HG03060 (cell line): ENCODE results near the gene UGT1A6.

Source experiments
- ATAC-seq: cut with Tn5 transposase; IDR thresholded peaks from one replicate; pipeline ENCODE4 v1.9.1; 2021; ENCODE audit warnings: low read depth, moderate number of reproducible peaks; ENCODE audit not compliant: unreplicated experiment

The UGT1A6 gene

DNA sequence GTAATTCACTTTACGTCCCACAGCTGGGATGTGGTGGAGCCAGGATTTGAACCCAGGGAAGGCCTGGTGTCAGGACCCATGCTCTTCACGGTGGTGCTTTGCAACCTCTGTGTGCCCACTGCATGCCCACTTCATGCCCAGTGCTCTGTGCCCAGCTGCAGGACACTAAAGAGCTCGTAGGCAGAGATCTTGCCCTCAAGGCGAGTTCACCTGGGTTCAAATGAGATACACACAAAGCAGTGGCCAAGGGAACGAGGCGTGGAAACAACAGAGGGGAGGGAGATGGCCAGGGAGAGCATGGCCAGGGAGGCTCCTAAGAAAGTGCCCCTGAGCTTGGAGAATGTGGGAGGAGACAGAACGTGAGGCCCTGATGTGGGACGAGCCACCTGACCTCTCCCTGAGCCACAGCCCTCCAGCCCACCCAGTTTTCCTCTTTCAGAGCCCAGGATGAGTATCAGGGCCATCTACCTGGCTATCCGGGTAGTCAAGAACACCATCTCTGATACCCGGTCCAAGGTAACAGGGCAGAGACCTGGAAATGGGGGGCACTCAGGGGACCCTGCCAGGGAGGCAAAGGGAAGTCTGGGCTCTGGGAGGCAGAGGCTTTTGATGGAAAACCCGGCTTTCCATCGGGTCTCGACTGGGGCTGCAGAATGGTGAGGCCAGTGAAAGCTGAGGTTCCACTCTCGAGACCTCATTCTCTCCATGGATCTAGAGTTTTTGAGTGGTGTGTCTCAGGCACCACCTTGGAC is 105.8 kb downstream of the UGT1A6 start:
- no peak for ATAC-seq

- ATAC-seq = no peak
Measured at GRCh38 chr2:233799087-233799665, 106.5 kb downstream of the UGT1A6 start.

- no peak for ATAC-seq
Measured at GRCh38 chr2:233799716-233800115, 107.0 kb downstream of the UGT1A6 start.

DNA sequence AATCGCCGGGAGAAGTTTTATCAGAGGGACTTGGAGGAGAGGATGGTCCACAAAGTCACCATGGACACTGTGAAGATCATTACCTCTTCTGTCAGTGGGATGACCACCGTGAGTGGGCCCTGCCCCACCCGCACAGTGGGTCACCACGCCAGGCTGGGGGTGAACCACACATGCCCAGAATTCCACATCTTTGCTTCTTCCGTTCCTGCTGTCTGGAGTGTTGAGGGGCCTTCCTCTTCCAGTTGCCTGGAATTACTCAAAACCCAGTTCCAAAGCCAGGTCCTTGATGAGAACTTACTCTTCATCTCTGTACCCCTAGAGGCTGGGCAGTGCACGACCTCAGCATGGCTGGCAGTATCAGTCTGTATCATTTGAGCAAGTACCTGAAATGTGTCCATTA is 107.5 kb downstream of the UGT1A6 start:
- no peak for ATAC-seq

DNA sequence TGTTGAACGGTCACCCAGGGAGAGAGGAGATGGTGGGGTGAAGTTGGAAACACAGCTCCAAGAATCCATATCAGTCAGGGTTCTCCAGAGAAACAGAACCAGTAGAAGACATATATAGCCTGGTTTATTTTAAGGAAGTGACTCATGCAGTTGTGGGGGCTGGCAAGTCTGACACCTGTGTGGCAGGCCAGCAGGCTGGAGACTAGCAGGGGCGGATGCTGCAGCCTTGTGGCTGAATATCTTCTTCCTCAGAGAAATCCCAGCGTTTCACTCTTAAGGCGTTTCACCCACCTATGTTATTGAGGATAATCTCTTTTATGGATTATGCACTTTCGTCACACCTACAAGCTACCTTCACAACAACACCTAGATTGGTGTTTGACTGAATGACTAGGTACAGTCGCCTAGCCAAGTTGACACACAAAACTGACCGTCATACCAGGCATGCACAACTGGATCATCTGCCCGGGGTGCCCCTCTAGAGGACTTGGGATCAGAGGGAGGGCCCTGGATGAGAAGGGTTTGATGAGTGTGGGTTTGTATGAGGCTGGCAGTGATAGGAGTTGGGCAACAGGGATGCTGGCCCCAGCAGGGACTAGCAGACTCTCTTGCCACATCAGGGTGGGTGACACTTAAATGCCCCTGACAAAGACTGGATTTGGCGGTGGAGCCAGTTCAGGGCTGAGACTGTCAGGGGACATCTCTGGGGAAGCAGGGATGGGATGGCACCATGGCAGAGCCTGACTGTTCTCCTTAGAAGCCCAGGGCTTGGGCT is 108.9 kb downstream of the UGT1A6 start:
- no peak for ATAC-seq

GRCh38 chr2:233802132-233802815 is 109.6 kb downstream of the UGT1A6 start:
- no peak for ATAC-seq

- no peak for ATAC-seq
Measured at GRCh38 chr2:233803292-233803911, 110.7 kb downstream of the UGT1A6 start.

DNA sequence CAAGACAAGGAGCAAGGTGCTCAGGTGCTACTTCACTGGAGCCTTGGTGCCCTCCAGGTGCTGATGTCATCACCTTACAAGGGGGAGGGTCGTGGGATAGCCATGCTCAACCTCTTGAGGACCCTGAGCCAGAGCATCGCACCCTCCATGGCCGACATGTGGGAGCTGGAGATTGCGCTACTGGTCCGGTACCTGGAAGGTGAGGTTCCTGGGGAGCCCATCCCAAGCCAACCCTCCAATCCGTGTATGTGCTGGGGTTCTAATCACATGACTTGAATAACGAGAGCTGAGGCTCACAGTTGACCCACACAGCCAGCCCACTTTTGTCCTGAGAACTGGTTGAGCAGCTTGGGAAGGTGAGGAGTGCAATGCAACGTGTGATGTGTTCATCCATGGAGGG is 111.3 kb downstream of the UGT1A6 start:
- no peak for ATAC-seq

DNA sequence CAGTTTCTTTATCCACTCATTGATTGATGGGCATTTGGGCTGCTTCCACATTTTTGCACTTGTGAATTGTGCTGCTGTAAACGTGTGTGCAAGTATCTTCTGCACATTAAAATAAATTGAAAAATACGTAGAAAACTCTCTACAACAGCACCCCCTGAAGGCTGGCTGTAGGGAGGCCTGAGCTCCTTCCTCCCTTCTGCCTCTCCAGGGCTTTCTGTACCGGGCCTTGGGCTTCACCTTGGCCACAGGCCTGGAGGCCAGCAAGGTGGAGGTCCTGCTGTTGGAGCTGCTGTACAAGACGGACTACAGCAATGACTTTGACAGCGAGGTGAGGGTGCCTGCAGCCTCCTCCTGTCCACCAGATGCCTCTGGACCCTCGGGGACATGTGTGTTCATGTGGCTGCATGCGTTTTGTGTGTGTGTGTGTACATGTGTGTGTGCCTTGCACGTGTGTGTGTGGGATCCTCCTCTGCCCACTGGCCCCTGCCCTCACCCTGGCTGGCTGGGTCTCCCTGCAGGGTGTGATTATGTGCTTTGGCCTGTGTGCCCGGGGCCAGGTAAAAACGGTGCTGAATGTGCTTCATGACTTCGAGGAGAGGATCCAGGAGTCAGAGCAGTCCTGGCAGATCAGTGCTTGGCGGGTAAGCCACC is 114.7 kb downstream of the UGT1A6 start:
- ATAC-seq = no peak

DNA sequence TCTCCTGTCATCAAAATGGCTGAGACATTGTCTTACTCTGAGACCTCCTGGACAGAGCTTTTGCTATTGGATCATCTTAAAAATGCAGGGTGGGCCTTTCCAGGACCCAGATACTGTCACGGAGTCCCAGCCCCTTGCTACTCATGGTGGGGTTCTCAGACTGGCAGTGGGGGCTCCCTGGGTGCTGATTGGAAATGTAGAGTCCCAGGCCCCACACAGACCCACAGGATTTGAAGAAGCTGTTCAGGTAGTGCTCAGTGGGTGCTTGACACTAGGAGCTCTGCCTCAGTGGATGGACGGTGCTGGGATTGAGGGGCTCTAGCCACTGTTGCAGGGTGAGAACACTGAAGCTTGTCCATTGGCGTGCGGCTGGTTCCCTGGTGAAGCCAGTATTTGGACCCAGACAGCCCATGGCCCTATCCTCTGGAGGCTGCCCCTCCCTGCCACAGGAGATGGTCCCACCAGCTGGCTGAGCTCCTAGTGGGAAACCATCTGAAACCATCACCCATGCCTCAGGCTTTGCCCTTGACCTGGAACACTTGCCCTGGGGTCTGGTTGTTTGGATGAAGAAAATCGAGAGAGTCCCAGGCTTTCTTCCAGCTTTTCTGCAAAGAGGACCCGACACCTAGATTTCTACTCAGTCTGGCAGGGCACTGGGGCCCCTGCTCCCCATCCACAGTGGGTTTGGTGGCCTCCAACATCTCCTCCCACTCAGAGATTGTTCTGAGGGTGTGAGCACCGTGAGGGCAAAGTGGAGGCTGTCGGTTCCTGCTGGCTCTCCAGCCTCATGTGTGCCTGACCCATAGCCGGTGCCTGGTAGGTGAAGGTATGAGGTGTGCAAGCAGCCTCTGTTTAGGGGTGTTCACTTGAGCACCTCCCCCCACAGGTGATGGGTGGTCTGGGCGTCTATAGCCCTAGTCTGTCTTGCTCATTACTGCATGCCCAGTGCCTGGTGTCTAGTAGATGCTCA is 115.6 kb downstream of the UGT1A6 start:
- no peak for ATAC-seq

DNA sequence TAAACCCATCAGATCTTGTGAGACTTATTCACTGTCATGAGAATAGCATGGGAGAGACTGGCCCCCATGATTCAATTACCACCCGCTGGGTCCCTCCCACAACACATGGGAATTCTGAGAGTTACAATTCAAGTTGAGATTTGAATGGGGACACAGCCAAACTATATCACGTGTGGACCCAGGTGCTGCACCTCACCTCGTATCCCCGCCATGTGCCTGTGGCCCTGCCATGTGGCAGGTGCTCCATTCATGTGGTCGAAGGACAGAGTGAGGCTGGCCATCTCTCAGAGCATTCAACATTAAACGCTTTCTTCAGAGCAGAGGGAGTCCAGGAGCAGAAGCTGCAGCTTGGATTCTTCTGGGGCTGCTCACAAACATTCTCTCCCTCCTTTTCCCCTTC is 117.7 kb downstream of the UGT1A6 start:
- no peak for ATAC-seq

GRCh38 chr2:233811087-233811486 is 118.4 kb downstream of the UGT1A6 start:
- no peak for ATAC-seq

DNA sequence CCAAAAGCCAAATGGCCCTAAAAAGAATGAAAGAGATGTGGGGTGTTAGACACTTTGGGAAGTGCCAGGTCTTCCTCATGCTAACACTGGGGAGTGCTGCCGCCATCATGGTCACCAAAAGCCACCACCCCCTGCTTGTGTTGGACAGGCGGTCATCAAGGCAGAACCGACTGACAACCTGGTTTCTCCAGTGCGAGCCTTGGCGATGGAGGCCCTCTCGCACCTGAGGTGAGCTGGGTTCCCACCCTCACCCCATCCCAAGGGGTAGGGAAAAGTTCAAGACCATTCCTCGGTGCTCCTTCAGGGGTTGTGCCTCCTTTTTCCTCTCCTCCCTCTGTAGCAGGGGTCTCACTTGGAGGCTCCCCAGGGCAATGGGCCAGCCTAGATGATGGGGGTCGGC is 119.0 kb downstream of the UGT1A6 start:
- no peak for ATAC-seq

- ATAC-seq = no peak
Measured at GRCh38 chr2:233813236-233814055, 120.8 kb downstream of the UGT1A6 start.

DNA sequence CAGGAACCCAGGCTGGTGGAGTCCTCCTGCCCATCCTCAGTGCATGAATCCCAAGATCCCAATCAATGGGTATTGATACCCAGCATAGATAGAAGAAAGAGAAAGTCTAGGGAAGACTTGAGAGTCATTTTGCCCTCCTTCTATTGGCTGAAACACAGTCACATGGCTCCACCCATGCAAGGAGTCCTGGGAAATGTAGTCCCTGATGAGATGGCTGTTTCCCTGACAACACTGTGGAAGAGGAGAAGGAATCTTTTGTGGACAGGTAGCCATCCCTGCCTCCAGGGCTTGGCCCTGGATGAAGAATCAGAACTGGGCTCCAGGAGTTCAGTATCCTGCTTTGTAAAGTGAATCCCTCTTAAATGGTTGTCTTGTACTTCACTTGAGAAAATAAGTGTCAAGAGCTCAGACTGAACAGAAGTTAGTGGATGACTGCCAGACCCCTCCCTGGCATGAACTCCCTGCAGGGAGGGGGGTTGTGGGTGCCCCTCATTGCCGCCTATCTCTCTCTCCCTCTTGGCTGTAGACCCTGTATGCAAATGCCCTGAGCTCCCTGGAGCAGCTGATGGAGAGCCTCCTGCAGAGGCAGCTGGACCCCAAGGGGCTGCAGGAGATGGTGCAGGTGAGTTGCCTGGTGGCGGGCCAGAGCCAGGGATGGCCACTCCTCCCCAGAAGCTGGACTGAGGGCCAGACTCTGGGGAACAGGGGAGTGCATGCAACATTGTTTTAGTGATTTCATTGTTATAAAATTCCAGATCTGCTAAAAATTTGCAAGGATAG is 121.6 kb downstream of the UGT1A6 start:
- no peak for ATAC-seq

GRCh38 chr2:233815861-233816260 is 123.2 kb downstream of the UGT1A6 start:
- no peak for ATAC-seq

- no peak for ATAC-seq
Measured at GRCh38 chr2:233816334-233816733, 123.6 kb downstream of the UGT1A6 start.
